ENCODE results near the gene ZNF771. TPM values are rescaled to one million over a fixed set of nuclear protein-coding genes. Genes with fewer than 3 reads are reported as not detected.

Gene ZNF771
- total and polyA plus RNA-seq, 2 donors (not counting 3 experiments of a cell fraction or from before 2014, with no cell fraction given) = 11.7 to 16.8 TPM

DNA sequence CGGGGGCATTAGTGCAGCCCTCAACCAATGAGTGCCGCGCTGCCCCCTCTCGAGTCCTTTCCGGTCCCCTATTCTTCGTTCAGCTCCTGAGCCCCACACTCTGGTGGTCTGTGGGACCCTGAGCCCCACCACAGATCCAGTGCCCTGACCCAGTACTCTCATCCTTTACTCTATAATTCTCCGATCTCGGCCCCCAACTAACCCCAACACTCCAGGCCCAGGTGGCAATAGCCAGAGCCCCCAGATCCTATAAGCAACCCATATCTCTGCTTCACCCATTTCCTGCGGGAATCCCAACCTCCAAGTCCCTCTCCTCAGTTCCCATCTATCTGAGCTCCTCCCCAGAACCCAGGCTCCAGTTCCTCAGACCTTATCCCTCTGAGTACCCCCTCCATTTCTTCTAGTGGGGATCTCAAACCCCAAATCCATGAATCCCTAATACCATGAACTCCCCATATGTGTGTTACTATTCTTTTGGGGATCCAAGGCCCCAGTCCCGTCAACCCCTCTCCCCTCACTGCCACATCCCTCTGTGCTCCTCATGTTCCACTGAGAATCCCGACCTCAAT, 36.1 kb upstream of the ZNF771 start:
- ChIA-PET POLR2A (interaction anchor here (0.9 to 1.5 kb wide), 3 partner anchors 24 to 38 kb away, joined by 3 to 7 read pairs (median 6); partner anchors contain the start of gene ZNF48), CTCF (interaction anchor here (0.9 to 1.8 kb wide), 10 partner anchors 9 to 279 kb away, joined by 3 to 24 read pairs (median 8); partner anchors contain the start of genes CD2BP2, DCTPP1, TBX6 and ZNF48)
- Histone ChIP-seq H3K79me2 (ENCODE audit: control insufficient read depth, insufficient read depth, low read length) (peaks cover 36% of the 10 kb centered on the region), H4K20me1 (replicated peaks; ENCODE audit: control insufficient read depth, extremely low read depth, insufficient read depth, low read length) (no peaks in the 10 kb centered on the region), H3K4me2 (ENCODE audit: insufficient read depth, low read length) (peak overlapping the region; percentile 65), H3K9me1 (replicated peaks; ENCODE audit: control insufficient read depth, extremely low read depth, insufficient read depth, low read length) (no peaks in the 10 kb centered on the region), H3K4me1 (ENCODE audit: control insufficient read depth, extremely low read depth, insufficient read depth, low read length) (peaks cover 24% of the 10 kb centered on the region), H3K4me3 (replicated peaks in 1 of 3; ENCODE audit: insufficient read depth in 1 of 3, low read depth in 1 of 3, low read length in 3 of 3) (peak overlapping the region; percentile 38 to 52 (median 47)), H2AFZ (ENCODE audit: low read depth, low read length) (peak overlapping the region; percentile 72), H3K9ac (replicated peaks; ENCODE audit: extremely low read depth, insufficient read depth, low read length) (no peak overlapping the region), H3K27ac (ENCODE audit: insufficient read depth, low read depth, low read length) (peak overlapping the region; percentile 23), H3K36me3 (ENCODE audit: control insufficient read depth in 2 of 2, extremely low read depth in 1 of 2, insufficient read depth in 2 of 2, low read length in 2 of 2) (peaks cover 2 to 4% of the 10 kb centered on the region in 2 experiments), H3K27me3 (ENCODE audit: control insufficient read depth in 2 of 2, insufficient read depth in 2 of 2, low read length in 2 of 2) (no peaks in the 10 kb centered on the region), H3K9me3 (replicated peaks; ENCODE audit: control insufficient read depth, insufficient read depth, low read length) (no peaks in the 10 kb centered on the region)
- FAIRE-seq (no peak), DNase-seq (ENCODE audit: low read depth, low spot score) (no peak)
- intact Hi-C loops (cut with micrococcal nuclease) = loop anchor here (2.0 kb wide), 3 partner anchors 37 to 287 kb away; partner anchors contain the start of genes FBRS and PRR14
- TSS peak; percentile 56 for BruUV-seq (replicated peaks)
- dilution Hi-C loops (cut with MboI; ENCODE audit: extremely low pct_ligation_motif_present, low sequenced_read_pairs) = no loop called here
- TF ChIP-seq GATA2 (IDR thresholded peaks at IDR 0.05; ENCODE audit: insufficient read depth, insufficient read length, low read depth, low read length) (no peak), POLR2AphosphoS5 (IDR thresholded peaks at IDR 0.05; ENCODE audit: insufficient read depth, low read depth, low read length) (peak; percentile 58), JUN (IDR thresholded peaks at IDR 0.05; ENCODE audit: borderline replicate concordance, insufficient read depth, insufficient read length, low read depth) (no peak), EZH2 (IDR thresholded peaks at IDR 0.05; ENCODE audit: borderline replicate concordance, low read depth, low read length, severe bottlenecking) (no peak), POLR2A (IDR thresholded peaks at IDR 0.05; ENCODE audit: low read depth, low read length) (peak; percentile 80), FOS (IDR thresholded peaks at IDR 0.05; ENCODE audit: borderline replicate concordance, insufficient read depth, low read length) (no peak), MYC (IDR thresholded peaks at IDR 0.05; ENCODE audit: low read depth, low read length) (no peak)
- TF ChIP-seq, protein P1, sequence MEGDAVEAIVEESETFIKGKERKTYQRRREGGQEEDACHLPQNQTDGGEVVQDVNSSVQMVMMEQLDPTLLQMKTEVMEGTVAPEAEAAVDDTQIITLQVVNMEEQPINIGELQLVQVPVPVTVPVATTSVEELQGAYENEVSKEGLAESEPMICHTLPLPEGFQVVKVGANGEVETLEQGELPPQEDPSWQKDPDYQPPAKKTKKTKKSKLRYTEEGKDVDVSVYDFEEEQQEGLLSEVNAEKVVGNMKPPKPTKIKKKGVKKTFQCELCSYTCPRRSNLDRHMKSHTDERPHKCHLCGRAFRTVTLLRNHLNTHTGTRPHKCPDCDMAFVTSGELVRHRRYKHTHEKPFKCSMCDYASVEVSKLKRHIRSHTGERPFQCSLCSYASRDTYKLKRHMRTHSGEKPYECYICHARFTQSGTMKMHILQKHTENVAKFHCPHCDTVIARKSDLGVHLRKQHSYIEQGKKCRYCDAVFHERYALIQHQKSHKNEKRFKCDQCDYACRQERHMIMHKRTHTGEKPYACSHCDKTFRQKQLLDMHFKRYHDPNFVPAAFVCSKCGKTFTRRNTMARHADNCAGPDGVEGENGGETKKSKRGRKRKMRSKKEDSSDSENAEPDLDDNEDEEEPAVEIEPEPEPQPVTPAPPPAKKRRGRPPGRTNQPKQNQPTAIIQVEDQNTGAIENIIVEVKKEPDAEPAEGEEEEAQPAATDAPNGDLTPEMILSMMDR (IDR thresholded peaks at IDR 0.05; ENCODE audit: extremely low read depth in 1 of 2, insufficient read depth in 1 of 2, low read depth in 1 of 2, low read length in 2 of 2) = no peak
- TF ChIP-seq, protein P2, sequence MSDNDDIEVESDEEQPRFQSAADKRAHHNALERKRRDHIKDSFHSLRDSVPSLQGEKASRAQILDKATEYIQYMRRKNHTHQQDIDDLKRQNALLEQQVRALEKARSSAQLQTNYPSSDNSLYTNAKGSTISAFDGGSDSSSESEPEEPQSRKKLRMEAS (IDR thresholded peaks at IDR 0.05; ENCODE audit: insufficient read depth, insufficient read length) = no peak

Data from endothelial cell of umbilical vein (primary cell).